Fibroblast of skin of left quadriceps (primary cell): ENCODE data around the gene SEPHS2.
"Not testable (repeated sequence)": the region's sequence is repeated elsewhere in the genome, so short reads cannot be mapped to it uniquely, and the experiment has no call there.

Experiments
- DNase-seq, 2 experiments: peaks; one replicate each; pipeline ENCODE4 v3.0.0-alpha.2; 2013; ENCODE audit warnings: low read depth in 2 of 2

Gene SEPHS2

GRCh38 chr16:30464078-30464477 is 18.4 kb upstream of the SEPHS2 start:
- DNase-seq, result no peak

- DNase-seq, result not testable (repeated sequence)
Observed at GRCh38 chr16:30461426-30461825, 15.8 kb upstream of the SEPHS2 start.

GRCh38 chr16:30459456-30459855 is 13.8 kb upstream of the SEPHS2 start:
- no peak for DNase-seq

- no peak for DNase-seq
Observed at GRCh38 chr16:30458561-30459394, 13.1 kb upstream of the SEPHS2 start.

- DNase-seq, result no peak
Observed at GRCh38 chr16:30457743-30458560, 12.3 kb upstream of the SEPHS2 start.

GRCh38 chr16:30457256-30457655 is 11.6 kb upstream of the SEPHS2 start:
- DNase-seq, result no peak

GRCh38 chr16:30456302-30456701 is 10.6 kb upstream of the SEPHS2 start:
- no peak for DNase-seq

- not testable (repeated sequence) for DNase-seq
Observed at GRCh38 chr16:30452709-30453580, 7.3 kb upstream of the SEPHS2 start.

- DNase-seq, result no peak
Observed at GRCh38 chr16:30449116-30449435, 3.4 kb upstream of the SEPHS2 start.

GRCh38 chr16:30447512-30448226 is 2.0 kb upstream of the SEPHS2 start:
- DNase-seq, result no peak

GRCh38 chr16:30446203-30446595 is 525 bp upstream of the SEPHS2 start:
- DNase-seq, result no peak

- no peak for DNase-seq
Observed at GRCh38 chr16:30445149-30445407, 596 bp downstream of the SEPHS2 start.

GRCh38 chr16:30444231-30445148 is 1.2 kb downstream of the SEPHS2 start:
- DNase-seq, result no peak

GRCh38 chr16:30443631-30444030 is 2.0 kb downstream of the SEPHS2 start:
- no peak for DNase-seq

GRCh38 chr16:30439720-30440348 is 5.8 kb downstream of the SEPHS2 start:
- no peak for DNase-seq

- no peak for DNase-seq
Observed at GRCh38 chr16:30438835-30439234, 6.8 kb downstream of the SEPHS2 start.

- DNase-seq, result no peak
Observed at GRCh38 chr16:30437511-30438046, 8.1 kb downstream of the SEPHS2 start.

- DNase-seq, result no peak
Observed at GRCh38 chr16:30434852-30435251, 10.8 kb downstream of the SEPHS2 start.

- no peak for DNase-seq
Observed at GRCh38 chr16:30430428-30430970, 15.2 kb downstream of the SEPHS2 start.
